HG02973 (cell line): ENCODE measurements around the gene CHST9.
"Not testable (repeated sequence)": the region's sequence is repeated elsewhere in the genome, so short reads cannot be mapped to it uniquely, and the experiment has no call there.

Experiments
- ATAC-seq: cut with Tn5 transposase; IDR thresholded peaks from one replicate; pipeline ENCODE4 v1.9.1; 2021; ENCODE audit warnings: moderate library complexity; ENCODE audit not compliant: unreplicated experiment

Gene CHST9, protein sequence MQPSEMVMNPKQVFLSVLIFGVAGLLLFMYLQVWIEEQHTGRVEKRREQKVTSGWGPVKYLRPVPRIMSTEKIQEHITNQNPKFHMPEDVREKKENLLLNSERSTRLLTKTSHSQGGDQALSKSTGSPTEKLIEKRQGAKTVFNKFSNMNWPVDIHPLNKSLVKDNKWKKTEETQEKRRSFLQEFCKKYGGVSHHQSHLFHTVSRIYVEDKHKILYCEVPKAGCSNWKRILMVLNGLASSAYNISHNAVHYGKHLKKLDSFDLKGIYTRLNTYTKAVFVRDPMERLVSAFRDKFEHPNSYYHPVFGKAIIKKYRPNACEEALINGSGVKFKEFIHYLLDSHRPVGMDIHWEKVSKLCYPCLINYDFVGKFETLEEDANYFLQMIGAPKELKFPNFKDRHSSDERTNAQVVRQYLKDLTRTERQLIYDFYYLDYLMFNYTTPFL

DNA sequence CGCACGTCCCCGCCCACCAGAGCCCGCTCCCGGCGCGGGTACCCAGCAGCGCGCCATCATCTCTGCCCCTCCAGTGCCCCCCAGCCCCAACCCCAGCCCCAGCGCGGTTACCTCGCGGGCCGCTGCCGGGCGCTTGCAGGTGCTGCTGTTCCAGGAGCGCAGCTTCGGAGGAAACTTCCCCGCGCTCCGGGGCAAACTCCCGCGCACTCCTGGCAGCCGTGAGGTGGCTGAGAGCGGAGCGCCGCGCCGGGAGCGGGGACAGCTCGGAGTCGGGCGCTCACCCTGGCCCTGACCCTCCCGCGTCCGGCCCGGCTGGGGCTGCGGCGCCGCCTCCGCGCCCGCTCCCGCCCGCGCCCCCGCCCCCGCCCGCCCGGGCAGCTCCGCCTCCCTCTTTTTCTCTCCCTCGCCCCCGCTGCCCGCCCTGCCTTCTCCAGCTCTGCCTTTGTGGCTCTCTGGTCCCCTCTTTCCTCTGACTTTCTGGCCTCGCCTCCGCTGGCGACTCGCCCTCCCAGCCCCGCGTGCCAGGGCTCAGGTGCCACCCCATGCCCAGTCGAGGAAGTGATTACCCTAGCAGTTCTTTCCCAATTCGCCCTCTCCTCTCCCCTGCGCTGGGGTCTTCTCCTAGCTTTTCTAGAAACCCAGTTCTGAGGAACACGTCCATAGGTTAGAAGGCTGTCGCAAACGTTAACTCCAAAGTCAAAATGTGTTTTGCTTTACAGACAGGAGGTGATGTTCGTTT lies at the start of gene CHST9:
CHST9 (minus strand) TSS at position 284 of the 739 bp plus-strand sequence. CDS start 42,499 bp downstream, outside the sequence.
- no peak for ATAC-seq

DNA sequence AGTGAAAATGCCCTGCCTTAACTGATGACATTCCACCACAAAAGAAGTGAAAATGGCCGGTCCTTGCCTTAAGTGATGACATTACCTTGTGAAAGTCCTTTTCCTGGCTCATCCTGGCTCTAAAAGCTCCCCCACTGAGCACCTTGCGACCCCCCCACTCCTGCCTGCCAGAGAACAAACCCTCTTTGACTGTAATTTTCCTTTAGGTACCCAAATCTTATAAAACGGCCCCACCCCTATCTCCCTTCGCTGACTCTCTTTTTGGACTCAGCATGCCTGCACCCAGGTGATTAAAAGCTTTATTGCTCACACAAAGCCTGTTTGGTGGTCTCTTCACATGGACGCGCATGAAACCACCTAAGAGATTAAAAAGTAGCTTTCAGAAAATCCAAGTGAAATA lies 47.2 kb upstream of the CHST9 start:
- not testable (repeated sequence) for ATAC-seq

DNA sequence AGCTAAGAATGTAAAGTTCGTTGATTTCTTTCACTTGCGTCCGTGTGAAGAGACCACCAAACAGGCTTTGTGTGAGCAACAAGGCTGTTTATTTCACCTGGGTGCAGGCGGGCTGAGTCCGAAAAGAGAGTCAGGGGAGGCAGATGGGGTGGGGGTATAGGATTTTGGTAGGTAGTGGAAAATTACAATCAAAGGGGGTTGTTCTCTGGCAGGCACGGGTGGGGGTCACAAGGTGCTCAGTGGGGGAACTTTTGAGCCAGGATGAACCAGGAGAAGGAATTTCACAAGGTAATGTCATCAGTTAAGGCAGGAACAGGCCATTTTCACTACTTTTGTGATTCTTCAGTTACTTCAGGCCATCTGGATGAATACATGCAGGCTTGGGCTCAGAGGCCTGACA lies 46.6 kb upstream of the CHST9 start:
- ATAC-seq = not testable (repeated sequence)

DNA sequence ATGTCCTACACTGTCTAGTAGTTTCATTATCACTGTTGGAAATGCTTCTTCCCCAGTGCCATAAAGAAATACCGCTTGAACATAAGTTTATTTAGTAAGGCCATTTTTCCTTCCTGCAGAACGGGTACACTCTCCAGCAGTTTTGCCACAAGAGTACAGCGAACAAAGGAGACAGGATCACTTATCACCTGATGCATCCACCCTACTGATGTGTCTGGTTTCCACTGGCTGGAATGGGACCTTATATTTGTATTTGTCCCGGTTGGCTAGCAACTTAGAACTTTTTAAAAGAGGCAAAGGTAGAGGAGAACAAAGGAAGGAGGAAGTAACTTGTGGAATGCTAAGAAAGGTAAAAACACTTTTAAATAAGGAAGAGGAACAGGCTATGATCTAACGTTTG lies 46.1 kb upstream of the CHST9 start:
- not testable (repeated sequence) for ATAC-seq

DNA sequence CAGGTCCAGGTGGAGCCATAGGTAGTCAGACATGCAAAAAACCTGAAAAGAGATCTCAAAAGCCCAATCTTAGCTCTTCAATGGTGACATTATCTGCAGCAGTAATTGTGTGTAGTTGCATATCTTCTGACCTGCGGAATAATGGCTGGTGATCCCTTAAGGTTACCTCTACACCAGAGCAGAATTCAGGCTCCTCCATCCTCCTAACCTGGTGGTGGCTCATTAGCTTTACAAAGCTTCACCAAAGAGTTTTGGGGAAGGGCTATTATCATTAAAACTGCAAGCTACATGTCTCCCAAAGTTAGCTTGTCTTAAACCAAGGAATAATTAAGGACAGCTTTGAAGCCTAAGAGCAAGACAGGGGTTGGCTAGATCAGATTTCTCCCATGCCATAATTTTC lies 42.6 kb upstream of the CHST9 start:
- ATAC-seq = no peak

DNA sequence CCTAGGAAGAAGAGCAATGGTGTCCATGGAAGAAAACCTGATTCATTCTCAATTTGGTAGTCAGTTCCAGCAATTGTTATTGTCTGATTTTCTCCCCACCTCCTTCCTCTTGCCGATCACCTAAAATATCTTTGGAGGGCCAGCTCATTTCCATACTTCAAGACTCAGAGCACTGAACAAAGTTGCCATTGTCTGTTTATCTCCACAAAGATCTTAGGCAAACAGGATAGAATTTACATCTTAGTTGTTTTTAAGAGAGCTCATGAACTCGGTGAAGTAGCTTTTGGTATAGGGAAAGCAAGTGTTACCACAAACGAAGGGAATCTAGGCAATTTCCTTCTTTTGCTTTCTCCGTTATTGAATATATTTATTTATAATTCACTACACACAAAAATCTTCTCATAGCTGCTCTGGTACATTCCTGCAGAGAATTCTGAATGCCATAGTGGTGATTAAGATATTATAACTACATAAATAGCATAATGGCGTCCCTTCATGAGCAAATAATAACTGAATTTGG lies 41.5 kb upstream of the CHST9 start:
- no peak for ATAC-seq

DNA sequence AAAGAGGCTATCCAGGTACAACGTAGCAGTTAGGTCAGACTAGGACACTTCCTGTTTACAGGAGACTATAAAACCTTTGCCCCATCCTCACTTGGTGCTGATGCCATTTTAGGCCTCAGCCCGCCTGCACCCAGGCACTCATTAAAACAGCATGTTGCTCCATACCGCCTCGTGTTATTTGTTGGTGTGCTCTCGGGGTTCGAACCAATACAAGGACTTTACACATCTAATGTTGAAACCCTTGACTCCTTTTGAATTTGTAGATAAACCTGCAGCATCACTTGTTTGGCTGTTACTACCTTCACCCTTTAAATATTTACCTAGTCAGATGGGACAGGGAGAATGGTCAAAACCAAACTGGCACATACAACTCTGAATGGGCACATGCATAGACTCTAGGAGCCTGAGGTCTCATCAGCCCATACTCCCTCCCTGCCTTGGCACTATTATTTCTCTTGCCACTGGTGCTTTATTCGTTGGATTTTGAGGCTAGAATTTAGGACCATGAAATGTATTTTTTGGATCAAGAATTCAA lies 40.9 kb upstream of the CHST9 start:
- no peak for ATAC-seq

DNA sequence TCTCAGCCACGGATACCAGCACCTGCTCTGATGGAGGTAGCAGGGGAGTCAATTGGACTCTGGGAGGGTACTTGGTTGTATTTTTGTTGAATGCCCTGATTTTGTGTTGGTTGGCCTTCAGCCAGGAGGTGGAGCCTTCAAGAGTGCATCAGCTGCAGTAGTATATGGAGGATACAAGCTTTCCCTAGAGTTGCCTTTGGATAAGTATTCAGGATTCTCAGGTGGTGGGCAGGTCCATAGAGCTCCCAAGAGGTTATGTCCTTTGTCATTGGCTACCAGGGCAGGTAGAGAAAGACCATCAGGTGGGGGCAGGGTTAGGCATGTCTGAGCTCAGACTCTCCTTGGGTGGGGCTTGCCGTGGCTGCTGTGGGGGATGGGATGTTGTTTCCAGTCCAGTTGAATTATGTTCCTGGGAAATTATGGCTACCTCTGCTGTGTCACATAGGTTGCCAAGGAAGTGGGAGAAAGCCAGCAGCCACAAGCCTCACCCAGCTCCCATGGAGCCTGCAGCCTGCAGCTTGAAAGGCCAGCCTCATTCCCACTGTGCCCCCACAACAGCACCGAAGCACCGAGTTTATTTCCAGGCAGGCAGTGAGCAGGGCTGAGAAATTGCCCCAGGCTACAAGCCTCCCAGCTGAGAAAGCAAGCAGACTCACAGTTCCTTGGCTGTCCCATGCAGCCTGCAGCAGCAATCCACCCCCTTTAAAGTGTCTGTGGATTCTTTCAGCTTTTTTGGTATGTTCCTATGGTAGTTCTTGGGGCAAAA lies 38.6 kb upstream of the CHST9 start:
- ATAC-seq = no peak

DNA sequence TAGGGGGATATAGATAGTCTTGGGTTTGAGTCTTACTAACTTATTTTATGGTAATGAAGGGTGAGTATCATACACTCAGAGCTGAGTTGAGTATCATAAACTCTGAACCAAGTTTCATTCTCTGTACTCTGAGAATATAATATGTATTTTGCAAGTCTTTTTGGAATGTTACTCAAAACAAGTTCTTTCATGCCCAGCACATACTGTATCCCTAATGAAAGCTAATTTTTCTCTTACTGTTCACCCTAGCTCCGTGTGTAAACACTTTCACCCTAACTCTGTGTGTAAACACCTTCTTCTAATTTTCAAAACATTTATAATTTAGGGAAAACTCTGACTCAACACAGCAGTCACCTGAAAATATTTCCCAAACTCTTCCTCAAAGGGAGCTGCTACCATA lies 29.7 kb upstream of the CHST9 start:
- ATAC-seq = no peak

DNA sequence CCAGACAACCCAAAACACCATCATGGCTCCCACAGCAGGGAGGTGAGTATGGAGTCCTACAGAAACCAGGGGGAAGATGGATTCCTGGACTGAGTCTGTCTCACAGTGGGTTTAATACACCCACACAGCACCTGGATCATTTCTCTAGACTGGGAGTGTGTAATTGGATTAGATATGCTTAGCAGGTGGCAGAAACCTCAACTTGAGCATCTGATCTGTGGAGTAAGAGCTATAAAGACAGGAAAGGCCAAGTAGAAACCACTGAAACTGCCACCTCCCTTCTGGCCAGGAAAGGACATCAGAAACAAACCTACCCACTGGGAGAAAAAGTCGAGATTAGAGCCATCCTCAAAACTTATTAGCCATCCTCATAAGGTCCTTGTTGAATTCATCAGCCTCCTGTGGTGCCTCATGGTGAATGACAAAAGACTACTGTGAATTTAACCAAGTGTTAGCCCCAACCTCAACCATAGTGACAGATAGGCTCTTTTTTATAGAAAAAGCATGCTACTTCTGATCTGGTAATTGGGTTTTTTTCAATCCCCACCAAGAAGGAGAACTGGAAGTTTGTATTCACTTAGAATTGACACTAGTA lies 28.1 kb upstream of the CHST9 start:
- no peak for ATAC-seq

DNA sequence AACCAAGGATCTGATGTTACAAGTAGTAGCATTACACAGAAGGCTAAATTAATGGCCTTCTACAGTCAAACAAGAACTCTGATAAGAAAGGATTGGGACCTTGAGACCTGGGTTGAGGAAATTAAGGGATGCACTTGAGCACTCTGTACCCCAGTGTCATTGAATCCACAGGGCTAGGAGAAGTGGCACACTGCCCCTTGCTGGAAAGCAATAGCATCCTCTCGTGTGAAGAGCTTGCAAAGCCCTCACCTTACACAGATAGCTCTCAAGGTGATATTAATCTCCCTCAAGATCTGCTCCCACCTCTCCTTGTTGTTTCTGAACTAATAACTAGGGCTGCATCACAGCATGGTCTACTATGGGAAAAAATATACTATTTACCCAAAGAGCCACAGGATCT lies 26.5 kb upstream of the CHST9 start:
- no peak for ATAC-seq

DNA sequence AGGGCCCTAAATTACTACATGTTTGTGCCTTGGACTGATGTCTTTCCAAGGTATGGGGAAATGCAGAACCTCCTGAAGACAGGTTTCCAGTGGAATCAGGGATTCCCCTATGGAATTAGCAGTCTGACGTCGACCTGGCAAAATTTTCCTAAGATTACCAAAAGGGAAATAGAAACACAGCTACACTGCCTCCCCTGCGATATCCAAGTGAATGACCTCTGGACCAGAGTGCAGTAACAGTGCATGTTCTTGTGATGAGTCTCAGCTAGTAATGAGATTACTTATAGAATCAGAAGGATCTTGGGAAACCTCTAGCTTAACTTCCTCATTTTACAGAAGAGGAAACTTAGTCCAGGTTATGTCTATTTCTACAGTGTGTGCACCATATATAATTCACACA lies 21.3 kb upstream of the CHST9 start:
- no peak for ATAC-seq

DNA sequence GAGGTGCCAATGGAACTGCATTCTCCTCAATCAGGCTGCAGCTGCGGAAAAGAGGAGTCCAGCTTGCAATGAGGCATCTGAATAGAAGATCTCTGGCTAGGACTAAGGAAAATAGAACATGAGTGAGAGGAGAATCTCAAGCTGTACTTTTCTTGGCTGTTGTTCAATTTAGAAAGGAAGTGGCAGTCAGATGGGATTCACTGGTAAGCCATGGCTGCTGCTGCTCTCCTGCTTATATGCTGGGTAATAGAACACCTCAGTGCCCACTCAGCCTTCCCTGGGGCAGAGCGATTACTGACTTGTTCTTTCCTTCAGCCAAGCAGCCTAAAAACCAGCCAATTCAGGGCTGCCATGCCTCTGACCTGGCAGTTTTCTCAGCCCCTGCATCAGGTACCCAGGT lies 17.6 kb upstream of the CHST9 start:
- no peak for ATAC-seq

DNA sequence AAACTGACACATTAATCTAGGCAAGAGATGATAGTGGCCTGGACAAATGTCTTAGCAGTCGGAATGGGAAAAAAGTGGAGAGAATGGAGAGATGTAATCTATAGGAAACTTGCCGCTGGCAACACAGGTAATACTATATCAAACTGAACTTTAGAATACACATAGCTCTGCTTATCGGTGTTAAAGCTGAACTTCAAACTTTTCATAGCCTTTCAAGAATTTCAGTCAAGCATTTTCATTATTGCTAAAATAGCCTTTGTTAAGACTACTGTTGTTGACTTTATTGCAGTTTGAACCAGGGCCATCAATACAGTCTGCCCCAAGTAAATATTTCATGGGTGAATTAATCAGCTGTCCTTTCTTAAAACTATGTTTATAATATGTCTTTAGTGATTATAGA lies 12.9 kb upstream of the CHST9 start:
- ATAC-seq = no peak

DNA sequence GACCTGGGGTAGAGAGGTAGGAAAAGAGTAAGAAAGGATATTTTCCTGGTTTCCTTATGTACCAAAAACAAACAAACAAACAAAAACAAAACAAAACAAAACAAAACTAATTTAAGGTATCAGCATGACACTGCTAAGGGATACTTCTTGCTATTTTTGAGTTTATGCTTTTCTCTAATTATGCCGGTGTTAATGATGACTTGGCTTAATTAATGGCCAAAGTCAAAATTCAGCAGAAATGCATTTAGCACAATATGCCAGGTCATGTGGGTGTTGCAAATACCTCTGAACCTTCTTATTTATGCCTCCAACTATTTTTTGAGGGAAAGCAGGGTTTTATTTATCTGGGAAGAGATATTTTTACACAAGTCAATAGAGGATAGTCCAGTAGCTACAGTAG lies 3.2 kb upstream of the CHST9 start:
- ATAC-seq = no peak

DNA sequence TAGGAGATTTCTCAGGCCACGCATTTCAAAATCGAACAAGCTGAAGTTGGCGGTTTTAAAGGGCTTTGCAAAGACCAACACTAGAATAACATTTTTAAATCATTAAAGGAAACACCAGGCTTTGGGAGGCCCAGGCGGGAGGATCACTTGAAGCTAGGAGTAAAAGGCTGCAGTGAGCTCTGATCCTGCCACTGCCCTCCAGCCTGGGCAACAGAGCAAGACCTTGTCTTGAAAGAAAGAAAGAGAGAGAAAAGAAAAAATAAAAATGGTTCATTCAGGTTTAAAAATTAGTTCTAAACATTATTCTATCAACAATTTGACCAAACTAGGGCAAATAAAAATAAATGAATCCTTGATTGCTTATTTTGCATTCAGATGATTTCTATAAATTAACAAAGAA lies 789 bp upstream of the CHST9 start:
- ATAC-seq = no peak

DNA sequence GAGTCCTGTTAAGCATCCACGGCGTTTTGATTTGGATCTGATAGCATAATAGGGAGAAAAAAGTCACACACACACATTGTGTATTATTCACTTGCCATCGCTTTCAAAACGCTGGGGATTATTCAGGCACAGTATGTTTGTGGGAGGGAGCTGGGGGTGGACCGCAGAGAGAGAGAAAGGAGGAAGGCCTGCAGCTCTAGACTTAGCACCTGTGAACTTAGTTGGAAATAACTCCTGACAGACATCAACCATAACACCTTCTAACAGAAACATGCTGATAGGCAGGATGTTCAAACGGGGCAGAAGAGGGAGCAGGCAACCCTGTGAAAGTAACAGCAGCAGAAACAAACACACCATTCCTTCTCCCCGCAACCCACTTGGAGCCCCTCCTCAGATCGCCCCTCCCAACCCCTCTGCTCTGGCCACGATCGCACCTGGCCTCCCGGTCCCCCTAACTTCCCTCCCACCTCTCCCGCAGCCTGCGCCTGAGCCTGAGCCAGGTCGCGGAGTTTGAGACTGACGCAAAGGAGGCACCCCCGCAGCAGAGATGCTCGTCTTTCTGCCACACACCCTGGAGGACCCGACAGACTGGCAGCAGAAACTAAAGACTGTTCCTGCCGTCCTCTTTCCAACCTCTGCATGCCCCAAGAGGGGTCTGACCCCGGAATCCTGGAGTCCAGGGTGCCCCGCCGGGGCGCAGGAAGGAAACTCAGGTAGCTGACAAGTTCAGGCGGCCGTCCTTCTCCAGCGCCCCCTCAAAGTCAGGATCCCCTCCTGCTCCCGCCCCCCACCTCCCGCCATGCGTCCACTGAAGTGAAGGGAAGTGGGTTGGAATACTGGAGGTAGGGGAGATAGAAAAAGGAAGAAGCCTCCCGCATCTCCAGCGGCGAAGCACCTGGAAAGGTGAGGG lies 738 bp downstream of the CHST9 start:
- ATAC-seq = no peak

DNA sequence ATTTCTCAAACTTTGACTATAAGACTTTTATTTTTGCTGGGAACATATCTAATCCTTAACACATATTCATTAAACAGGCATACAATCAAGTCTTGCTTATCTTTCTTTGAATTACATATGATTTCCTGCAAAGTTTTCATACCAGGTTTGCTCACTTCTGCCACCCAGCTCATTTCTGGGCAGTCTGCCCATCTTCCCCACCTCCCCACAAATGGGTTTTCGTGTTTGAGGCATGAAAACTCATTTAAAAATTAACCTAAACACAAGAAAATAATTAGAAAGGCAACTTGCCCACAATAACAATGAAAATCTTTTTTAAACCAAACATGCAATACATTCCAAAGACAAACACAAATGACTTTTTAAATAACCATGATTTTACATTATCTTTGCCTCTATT lies 3.4 kb downstream of the CHST9 start:
- no peak for ATAC-seq

DNA sequence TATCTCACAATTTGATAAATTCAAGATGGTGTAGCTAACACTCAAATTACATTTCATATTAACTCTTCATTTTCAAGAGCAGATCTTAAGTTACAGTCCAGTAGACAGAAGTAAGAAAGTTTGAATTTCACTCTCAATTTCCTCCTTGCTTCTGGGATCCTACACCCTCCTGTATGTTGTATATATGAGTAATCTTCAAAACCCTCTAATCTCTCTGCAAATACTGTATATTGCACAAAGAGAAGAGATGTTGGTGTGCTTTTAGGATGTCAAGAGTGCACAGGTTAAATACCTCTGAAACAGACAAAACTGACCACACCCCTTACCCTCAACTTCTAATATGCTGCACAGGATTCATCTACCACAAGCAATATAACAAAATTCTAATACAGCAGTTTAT lies 6.7 kb downstream of the CHST9 start:
- ATAC-seq = no peak

DNA sequence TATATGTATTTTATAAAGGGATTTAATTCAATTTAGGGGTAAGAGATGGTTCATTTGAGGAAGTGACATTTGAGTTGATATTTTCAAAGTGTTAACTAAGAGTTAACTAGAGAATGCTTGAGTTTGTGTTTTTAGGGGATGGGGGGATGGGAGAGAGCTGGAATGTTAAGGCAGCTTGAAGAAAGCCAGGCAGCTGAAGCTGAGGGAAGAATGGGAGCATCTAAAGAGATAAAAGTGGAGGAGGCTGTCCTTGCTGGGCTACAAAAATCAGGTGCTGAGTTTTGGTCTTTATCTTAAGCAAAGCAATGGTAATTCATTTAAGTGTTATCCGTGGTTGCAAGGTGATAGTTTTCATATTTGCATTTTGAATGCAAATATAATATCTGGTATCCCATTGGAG lies 9.2 kb downstream of the CHST9 start:
- ATAC-seq = no peak
